Esophagus muscularis mucosa (tissue), 3 donors: Measurements from ENCODE around the gene INSIG1.

Experiments
- CTCF ChIP-seq, 3 experiments: fragments of 200-600 bp in 2 of 3; fragments of 450-650 bp in 1 of 3; sonication (generic) in 2 of 3; IDR thresholded peaks; one replicate each; pipeline ENCODE4 v1.5.1; 2017 to 2019; ENCODE audit warnings: antibody characterized with exemption in 3 of 3, mild to moderate bottlenecking in 2 of 3, moderate library complexity in 1 of 3
- POLR2A ChIP-seq: fragments of 450-650 bp; IDR thresholded peaks from one replicate; pipeline ENCODE4 v1.6.1; 2017; ENCODE audit warnings: antibody characterized with exemption, moderate library complexity, mild to moderate bottlenecking, low read depth

DNA sequence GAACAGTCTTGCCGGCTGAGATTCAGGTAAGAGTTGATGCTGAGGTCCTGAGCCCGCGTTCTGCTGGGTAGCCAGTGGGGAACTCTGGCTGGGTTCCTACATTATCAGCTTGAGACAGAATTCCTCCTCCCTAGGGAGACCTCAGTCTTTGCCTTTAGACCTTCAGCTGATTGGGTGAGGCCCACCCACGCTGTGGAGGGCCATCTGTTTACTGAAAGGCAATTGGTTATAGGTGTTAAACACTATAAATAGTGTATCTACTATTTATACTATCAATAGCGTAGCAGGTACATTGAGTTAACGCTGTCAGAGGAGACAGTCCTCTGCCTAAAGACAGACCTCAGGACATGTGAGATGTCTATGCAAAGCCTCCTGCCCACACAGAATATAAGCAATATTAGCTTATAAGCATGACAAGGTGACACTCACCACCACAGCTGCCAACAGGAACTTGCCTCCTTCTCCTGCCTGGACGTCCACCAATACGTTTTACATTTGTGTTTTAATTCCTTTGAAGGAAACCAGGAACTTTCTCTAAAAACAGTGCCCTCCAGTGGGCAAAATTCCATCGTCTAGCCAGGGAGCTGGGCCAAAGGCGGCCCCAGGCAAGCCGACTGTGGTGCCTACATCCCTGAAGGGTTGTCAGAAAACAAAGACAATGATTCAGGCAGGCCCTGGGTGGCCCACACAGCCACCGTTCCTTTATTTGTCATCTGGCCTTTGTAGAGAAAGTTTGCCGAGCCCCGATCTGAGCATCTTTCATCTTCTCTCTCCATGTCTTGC, 58.8 kb downstream of the INSIG1 start:
- TF ChIP-seq CTCF (IDR thresholded peaks at IDR 0.05), result peak in 1 of 3 experiments; percentile 14
- no peak for TF ChIP-seq POLR2A
